Kidney epithelial cell (primary cell): ENCODE results near the gene LRRC55. TPM values are rescaled to one million over a fixed set of nuclear protein-coding genes. Genes with fewer than 3 reads are reported as not detected.

Experiments
- DNase-seq: peaks from one replicate; pipeline ENCODE4 v3.0.0-alpha.2; 2010; ENCODE audit warnings: low read depth
- H3K27me3 ChIP-seq: 2 replicates; pipeline ENCODE4 v1.6.0; 2011; ENCODE audit warnings: low read length; ENCODE audit not compliant: control insufficient read depth, insufficient read depth
- H3K36me3 ChIP-seq: 2 replicates; pipeline ENCODE4 v1.5.1; 2011; ENCODE audit warnings: low read length; ENCODE audit not compliant: control insufficient read depth, insufficient read depth
- H3K4me3 ChIP-seq: 2 replicates; pipeline ENCODE4 v1.5.1; 2011; ENCODE audit warnings: low read depth, mild to moderate bottlenecking, control low read depth, low read length
- CTCF ChIP-seq: IDR thresholded peaks from 2 replicates; pipeline ENCODE4 v1.5.1; 2011; ENCODE audit warnings: mild to moderate bottlenecking, moderate library complexity, low read length, control low read depth, inconsistent platforms; ENCODE audit not compliant: insufficient read depth, poor library complexity, severe bottlenecking
- total RNA-seq: library from RNA; depleted of rRNA; stranded (reverse); fragments of >200 nt; gene quantifications from 2 replicates; pipeline ENCODE4 v1.2.3, GENCODE V29; 2015

The LRRC55 gene
- total RNA-seq, 1 donor from 2014 or later, result 0.04 TPM

DNA sequence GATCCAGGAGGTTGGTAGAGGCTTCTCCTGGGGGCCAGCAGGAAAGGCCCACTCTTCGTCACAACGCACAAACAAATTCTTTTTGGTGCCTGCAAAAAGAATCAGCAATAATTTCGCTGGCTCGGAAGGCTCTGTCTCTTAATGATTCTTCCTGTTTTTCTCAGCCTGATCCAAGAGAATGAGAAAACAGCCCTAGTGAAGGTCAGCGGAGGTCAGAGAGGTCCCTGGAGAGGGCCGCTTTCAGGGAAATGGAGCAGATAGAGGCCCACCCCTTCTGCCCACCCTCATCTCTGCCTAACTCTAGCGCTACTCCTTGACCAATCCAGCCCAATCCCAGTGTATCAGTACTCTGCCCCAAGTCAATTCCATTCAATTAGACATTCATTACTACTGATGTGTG, 19.2 kb downstream of the LRRC55 start:
- TF ChIP-seq CTCF, result no peak
- H3K36me3 ChIP-seq, result no peaks in the 10 kb centered on the region
- no peak for DNase-seq
- peaks cover 2% of the 10 kb centered on the region for H3K27me3 ChIP-seq
- no peak overlapping the region for H3K4me3 ChIP-seq

DNA sequence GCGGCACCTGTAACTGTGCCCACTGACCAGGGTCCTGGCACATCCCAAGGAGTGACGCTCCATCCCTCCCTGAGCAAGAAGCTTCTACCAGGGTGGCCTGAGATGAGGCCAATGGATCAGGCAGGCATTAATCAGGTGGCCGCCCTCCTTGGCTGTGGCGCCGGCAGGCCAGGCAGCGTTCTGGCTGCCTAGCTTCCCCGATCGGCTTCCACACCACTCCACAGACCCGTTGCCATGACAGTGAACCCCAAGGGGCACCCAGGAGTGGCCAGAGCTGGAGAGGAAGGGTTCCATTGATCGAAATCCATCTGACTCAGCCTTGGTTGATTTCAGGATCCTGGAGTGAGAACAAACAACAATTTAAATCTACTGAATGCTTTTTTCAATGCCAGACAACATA, 20.5 kb downstream of the LRRC55 start:
- no peak overlapping the region for H3K4me3 ChIP-seq
- no peak for DNase-seq
- no peaks in the 10 kb centered on the region for H3K36me3 ChIP-seq
- no peak for TF ChIP-seq CTCF
- H3K27me3 ChIP-seq, result peaks cover 2% of the 10 kb centered on the region

DNA sequence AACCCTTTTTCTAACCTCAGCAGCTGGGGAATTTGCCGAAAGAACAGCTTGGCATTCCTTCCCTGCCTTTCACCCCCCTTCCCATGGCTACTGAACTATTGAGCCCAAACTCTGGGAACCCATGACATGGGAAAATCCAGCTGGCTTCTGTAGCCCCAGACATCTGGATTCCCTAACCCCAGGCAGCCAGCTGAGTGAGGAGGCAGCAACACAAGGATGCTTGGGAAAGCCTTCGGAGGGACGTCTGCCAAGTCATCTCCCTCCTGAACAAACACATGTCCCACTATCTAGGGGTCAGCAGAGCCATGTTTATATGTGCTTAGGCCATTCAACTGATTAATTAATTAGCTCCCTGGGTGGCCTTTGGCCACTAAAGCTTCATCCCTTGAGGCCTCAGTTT, 21.6 kb downstream of the LRRC55 start:
- Histone ChIP-seq H3K27me3 (peaks cover 2% of the 10 kb centered on the region), H3K4me3 (no peak overlapping the region), H3K36me3 (no peaks in the 10 kb centered on the region)
- no peak for TF ChIP-seq CTCF
- DNase-seq, result no peak

DNA sequence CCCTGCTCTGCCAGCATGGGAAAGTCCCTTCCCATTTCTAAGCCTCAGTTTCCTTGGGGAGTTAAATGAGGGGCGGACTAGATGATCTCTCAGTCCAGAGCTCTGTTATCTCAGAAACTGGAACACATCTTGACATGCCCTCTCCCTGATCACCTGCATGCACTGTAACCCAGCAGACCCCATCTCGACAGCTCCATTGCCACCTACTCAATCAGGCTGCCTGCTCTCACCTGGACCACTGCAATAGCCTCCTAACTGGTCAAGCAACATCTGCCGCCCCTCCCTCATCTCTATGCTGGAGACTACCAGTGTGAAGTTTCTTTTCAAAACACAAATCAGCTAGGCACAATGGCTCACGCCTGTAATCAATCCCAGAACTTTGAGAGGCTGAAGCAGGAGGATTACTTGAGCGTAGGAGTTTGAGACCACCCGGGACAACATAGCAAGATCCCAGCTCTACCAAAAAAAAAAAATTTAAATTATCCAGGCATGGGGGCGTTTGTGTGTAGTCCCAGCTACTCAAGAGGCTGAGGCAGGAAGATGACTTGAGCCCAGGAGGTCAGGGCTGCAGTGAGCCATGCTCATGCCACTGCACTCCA, 22.2 kb downstream of the LRRC55 start:
- Histone ChIP-seq H3K4me3 (no peak overlapping the region), H3K27me3 (peaks cover 2% of the 10 kb centered on the region), H3K36me3 (no peaks in the 10 kb centered on the region)
- no peak for TF ChIP-seq CTCF
- DNase-seq, result no peak

DNA sequence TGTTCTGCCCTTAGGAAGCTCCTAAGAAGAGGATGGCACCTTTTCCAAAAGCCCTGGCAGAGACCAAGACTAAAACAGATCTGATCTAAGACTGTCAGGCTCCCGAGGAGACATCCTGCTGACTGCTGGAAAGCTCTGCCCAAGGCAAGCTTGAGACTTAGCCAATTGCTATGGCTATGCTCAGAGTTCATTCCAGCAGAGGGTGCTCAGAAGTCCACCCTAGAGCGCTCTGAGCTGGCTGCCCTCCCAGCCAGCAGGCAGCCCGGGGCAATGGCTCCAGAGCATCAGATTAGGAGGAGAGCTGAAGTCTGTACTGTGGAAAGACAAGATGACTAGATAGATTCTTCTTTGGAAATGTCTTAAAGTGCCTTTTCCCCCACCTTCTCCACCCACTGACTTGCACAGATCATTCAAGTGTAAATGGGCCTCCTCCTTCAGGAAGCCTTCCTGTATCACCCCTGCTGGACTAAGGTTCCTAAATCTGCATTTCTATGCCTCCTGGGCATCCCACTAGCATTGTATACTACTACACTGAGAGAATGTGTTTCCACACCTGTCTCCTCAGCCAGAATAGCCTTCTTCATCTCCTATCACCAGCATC, 23.4 kb downstream of the LRRC55 start:
- Histone ChIP-seq H3K4me3 (no peak overlapping the region), H3K27me3 (peaks cover 2% of the 10 kb centered on the region), H3K36me3 (no peaks in the 10 kb centered on the region)
- TF ChIP-seq CTCF, result no peak
- DNase-seq, result no peak

DNA sequence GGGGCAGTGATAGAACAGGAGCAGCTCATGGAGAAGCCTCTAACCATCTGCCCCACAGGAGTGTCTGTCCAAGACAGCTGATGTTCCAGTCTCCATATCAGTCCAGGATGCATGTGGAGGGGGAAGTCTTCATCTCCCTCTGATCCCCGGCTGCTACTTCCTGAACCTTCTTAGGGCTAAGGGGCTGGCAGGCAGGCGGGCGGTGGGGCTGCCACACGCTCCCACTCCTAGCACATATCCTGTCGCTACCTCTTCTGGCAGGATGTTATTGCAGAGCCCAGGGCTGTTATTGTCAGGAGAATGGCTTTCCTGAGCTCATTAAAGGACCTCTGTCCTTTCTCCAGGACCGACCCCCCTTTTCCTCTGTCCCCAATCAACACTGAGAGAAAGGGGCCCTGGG, 25.4 kb downstream of the LRRC55 start:
- no peak for DNase-seq
- no peak for TF ChIP-seq CTCF
- peaks cover 2% of the 10 kb centered on the region for H3K27me3 ChIP-seq

More for the DNA sequence above, 25.4 kb downstream of the LRRC55 start:
- Histone ChIP-seq H3K4me3 (no peak overlapping the region), H3K36me3 (no peaks in the 10 kb centered on the region)
